Urothelium cell line (cell line): ENCODE measurements around the gene C4orf51.
A peak's percentile ranks its signal among the peaks of the same experiment; 100 is the strongest.
"Not testable (repeated sequence)": the region's sequence is repeated elsewhere in the genome, so short reads cannot be mapped to it uniquely, and the experiment has no call there.

Source experiments
- DNase-seq: peaks from one replicate; pipeline ENCODE4 v3.0.0; 2011; ENCODE audit warnings: low spot score, mixed read lengths
- FAIRE-seq: peaks from 2 replicates; lab custom pipeline; 2011; peaks lifted over from hg19 to GRCh38; lab: Jason Lieb, UNC

C4orf51 gene

DNA sequence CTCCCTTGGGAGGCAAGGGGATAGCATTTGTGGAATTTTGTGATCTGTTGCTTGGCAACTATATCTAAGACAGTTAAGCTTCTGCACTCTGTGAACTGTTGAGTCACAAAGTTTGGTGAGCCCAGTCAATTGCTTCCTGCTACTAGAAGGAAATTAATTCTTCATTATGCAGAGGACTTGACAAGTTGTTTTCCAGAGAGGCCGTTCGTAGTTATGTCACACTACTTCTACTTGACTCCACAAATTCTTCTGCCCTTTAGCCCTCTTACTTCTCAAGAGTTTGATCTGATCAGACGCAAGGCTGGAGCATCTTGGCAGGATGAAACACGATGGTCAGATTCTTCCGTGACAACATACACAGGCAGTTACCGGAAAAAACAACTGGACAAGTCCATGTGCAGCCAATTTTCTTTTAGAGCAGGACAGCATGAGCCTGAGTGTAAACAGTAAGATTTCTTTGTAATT, at the start of gene C4orf51:
TSS of gene C4orf51 (plus strand) at position 156 of the 465 bp plus-strand sequence. CDS start at position 214, 58 bp downstream.
- DNase-seq: peak; percentile 7
- no peak for FAIRE-seq

DNA sequence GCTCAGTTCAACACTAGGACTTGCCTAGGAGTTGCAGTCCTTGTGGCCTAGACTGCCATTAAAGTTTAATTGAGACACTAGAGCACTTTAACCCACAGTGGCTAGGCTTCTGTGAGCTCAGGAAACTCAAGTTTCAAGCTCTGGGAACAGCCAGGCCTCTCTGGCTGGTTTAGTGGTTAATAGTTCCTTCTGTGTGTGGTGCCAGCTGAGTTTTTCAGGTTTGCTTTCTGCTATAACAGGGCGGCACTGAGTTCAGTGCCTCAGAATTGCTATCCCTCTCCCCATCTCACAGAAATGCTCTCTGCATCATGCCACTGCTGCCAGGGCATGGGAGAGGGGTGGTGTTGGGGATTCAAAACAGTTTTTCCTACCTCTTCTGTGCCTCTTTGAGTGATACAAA, 44.8 kb upstream of the C4orf51 start:
- FAIRE-seq (no peak), DNase-seq (no peak)

DNA sequence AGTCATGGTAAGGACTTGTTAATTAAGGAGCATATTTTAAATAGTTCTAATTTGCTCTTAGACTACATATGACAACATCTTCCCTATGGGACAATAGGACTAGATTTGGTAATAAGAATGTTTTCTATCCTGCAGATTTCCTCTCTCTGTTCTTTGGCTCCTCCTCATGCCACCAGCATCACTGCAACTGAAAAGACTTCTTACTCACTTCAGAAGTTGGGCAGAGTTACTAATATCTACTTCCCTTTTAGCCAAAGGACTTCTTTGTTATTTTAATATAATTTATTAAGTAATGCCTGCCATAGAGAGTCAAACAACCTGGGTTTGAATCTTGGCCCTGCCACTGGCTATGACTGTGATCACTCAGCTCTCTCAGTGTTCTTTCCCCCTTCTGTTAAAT, 44.3 kb upstream of the C4orf51 start:
- FAIRE-seq (no peak), DNase-seq (no peak)

DNA sequence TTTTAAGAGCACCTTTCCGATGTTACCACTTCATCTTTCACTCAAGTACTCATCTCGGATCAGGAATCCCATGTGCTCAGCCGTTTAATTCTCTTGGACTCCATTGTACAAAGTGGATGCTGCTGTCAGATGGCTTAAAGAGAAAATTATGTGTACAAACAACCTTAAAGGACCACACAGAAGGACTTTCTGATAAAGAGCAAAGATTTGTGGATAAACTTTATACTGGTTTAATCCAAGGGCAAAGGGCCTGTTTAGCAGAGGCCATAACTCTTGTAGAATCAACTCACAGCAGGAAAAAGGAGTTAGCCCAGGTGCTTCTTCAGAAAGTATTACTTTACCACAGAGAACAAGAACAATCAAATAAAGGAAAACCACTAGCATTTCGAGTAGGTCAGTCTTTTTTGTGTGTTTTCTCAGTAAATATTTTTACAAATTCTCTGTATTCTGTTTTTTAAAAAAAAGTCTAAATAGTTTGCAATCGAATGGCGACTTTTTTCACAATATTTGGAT, 40.7 kb upstream of the C4orf51 start:
- DNase-seq (no peak), FAIRE-seq (no peak)

DNA sequence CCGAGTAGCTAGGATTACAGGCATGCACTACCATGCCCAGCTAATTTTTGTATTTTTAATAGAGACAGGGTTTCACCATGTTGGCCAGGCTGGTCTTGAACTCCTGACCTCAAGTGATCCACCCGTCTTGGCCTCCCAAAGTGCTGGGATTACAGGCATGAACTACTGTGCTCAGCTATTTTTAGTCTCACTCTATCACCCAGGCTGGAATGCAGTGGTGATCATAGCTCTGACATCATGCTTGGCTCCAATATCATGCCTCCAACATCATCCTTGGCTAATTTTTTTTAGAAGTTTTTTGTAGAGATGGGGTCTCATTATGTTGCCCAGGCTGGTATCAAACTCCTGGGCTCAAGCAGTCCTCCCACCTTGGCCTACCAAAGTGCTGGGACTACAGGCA, 39.7 kb upstream of the C4orf51 start:
- DNase-seq, FAIRE-seq: not testable (repeated sequence)

DNA sequence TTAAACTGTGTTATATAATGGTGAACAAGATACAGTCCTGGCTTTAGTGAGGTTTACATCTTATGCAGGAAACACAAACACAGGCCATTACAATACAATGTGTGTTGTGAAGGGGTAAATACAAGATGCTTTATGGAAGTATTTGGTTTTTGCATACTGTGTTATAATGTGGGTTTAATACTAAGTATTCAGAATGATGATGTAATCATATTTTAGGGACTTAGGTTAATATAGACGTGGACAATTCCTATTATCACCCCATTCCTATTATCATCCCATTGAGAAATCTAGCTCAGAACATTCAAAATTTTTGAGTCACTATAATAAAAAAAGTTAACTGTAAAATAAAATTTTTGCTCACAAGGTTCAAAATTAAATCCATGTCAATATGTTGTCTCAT, 36.7 kb upstream of the C4orf51 start:
- FAIRE-seq (no peak), DNase-seq (no peak)

DNA sequence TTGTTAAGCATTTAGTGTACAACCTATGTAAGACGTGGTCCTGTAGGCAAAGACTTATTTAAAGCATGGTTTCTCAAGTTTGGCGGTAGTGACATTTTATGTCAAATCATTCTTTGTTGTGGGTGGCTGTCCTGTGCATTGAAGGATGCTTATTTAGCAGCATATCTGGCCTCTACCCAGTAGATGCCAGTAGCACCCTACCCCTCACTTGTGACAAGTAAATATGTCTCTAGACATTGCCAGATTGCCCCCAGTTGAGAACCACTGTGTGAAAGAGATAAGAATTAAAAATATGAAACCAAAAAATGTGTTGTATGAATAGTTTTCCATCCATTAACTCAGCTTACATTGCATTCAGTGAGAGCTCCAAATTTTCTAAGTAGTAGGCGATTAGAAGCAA, 35.2 kb upstream of the C4orf51 start:
- DNase-seq (no peak), FAIRE-seq (no peak)

DNA sequence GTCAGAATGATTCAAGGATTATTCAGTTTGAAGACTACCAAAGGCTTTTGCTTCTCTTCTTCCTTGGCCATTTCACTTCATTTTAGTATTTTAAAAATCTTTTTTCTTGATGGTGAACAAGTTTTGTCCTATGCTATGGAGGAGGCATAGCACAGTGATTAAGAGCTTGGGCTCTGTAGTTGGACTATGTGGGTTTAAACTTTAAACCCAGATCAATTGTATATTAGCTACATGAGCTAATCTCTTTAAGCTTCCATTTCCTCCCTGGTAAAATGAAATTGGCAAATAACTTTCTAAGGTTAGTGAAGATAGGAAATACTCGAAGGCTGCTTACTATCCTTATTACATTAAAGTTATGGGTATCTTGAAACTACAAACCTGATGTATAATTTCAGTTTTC, 23.8 kb upstream of the C4orf51 start:
- FAIRE-seq (no peak), DNase-seq (no peak)

DNA sequence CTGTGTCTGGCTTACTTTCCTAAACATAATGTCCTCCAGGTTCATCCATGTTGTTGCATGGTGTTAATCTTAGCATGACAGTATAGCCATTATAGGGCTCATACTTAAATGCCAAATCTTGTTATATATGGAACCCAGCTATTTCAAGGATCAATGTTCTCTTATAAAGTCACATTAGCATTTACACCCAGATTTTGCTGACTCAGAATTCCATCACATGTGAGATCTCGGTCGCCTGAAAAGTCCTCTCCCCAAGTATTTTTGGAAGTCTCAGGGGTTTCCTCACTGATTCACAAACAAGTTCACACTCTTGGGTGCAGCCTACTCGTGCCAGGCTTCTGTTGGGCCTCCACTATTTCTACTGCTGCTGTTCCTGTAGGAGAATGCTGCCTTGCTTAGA, 19.9 kb upstream of the C4orf51 start:
- DNase-seq: no peak
- no peak for FAIRE-seq

DNA sequence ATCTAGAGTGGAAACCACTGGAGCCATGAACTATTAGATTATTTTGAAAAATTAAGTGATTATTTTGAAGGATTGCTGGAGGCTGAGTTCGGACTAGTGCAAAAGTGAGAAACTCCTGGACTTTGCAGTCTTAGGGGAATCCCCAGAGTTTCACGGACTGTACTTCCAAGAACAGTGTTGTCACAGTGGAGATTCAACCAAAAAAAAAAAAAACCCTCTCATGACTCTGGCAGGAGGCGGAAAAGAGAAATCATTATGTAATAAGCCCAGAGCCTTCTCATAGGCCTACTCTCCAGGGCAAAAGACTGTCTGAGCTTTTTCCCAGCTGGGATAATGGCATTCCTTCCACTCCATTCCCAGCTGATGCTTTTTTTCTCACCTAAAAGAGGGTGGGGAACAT, 16.8 kb upstream of the C4orf51 start:
- FAIRE-seq: no peak
- no peak for DNase-seq

DNA sequence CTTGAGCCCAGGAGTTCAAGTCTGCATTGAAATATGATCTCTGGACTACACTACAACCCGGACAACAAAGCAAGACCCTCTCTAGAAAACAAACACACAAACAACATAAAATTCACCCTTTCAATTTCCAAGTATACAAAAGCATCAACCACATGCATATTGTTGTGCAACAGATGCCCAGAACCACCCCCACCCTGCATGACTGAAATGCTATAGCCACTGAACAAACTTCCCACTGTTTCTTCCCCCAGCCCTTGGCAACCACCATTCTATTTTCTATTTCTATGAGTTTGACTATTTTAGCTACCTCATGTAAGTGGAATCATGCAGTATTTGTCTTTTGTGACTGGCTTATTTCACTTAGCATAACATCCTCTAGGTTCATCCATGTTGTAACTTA, 14.2 kb upstream of the C4orf51 start:
- no peak for FAIRE-seq

DNA sequence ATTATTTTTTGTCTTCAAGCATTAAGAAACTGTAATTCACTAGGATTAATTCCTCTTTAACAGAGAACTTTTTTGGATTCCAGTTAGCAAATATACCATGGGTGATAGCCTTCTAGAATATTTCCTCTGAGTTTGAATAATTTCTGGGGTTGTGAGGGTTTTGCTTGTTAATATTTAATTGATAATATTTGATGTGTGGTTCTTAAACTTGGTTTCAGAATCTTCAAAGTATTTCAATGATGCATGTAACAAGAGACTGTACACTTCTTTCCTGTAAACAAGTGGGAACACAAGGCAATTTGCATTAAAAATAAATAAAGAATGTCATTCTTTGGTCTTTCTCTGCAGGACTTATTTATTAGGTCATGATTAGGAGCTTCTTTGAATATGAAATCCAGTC, 9.5 kb upstream of the C4orf51 start:
- FAIRE-seq (no peak), DNase-seq (no peak)

More for the DNA sequence above, 14.2 kb upstream of the C4orf51 start:
- DNase-seq: no peak

DNA sequence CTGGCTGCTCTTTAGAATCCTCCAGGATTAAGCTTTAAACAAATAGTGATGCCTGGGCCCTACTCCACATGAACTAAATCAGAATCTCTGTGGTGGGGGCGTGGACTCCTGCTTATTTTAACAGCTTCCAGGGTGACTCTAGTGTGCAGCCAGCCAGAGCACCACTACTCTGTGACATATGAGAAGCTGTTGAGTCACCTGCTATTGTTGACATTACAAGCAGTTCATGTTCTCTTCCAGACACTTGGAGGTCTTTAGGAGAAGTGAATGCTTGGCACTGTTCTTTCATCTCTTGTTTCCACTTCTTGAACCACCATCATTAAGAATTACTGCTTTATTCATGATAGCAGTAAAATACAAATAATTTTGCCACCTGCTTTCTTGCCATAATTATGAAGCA, 426 bp upstream of the C4orf51 start:
- peak; percentile 51 for DNase-seq

DNA sequence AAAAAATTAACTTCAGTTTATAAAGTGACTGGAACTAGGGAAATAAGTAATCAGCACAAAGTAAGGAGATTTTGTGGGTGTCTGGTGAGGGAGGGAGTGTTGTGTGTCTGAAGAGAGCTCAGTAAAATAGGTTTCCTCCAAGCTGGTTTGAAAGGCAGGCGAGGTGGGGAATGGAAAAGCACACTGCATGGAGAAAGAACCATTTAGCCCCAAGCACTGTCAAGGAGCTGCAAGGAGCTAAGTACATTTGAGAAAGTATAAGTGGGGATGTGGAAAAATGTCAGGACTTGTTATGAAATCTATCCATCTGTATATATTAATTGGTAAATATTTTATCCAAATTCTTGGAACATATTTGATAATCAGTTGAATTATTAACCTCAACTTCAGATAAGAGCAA, 956 bp downstream of the C4orf51 start:
- FAIRE-seq: no peak
- no peak for DNase-seq

More for the DNA sequence above, 426 bp upstream of the C4orf51 start:
- FAIRE-seq: no peak

DNA sequence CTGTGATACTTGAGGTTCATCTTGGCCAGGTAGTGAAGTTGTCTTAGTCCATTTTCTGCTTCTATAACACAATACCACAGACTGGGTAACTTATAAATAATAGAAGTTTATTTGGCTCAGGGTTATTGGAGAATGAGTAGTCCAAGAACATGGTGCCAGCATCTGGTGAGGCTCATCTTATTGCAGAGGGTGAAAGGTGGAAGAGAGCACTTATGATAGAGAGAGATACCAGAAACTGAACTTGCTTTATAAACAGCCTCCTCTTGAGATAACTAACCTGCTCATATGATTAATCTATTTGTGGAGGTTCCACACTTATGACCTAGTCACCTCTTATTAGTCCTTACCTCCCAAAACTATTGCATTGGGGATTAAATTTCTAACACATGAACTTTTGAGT, 1.6 kb downstream of the C4orf51 start:
- DNase-seq: no peak
- no peak for FAIRE-seq

DNA sequence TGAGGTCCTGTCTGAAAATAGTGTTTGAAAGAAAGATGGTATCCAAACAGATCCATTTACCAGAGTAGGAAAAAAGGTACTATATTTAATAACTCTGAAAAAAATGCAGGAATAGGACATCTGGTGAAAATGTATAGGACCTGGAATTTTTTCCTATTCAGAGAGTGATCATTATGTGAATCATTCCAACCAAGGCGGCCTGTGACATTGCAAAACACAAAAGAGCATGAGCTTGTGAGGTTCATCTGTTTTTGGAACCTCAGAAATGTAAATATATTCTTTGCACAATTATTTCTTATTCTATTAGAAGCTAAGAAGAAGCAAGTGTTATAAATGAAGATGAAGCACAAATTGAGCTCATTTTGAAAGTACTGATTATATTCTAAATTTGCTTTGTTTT, 2.0 kb downstream of the C4orf51 start:
- FAIRE-seq (no peak), DNase-seq (no peak)

DNA sequence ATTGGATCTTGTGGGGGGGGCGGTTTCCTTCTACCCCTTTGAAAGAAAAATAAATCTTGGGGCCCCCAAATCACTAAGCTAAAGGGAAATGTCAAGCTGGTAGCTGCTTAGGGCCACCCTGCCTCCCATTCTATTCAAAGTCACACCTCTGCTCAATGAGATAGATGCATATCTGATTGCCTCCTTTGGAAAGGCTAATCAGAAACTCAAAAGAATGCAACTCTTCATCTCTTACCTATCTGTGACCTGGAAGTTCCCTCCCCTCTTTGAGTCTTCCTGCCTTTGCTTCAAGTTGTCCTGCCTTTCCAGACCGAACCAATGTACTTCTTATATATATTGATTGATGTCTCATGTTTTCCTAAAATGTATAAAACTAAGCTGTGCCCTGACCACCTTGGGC, 7.0 kb downstream of the C4orf51 start:
- FAIRE-seq (no peak), DNase-seq (no peak)

DNA sequence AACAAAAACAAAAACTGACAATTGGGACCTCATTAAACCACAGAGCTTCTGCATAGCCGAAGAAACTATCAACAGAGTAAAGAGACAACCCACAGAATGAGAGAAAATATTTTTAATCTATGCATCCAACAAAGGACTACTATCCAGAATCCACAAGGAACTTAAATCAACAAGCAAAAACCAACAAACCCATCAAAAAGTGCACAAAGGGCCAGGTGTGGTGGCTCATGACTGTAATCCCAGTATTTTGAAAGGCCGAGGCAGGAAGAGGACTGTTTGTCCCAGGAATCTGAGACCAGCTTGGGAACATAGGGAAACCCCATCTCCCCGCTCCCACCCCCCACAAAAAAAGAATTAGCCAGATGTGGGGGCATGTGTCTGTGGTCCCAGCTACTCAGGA, 10.7 kb downstream of the C4orf51 start:
- no peak for DNase-seq
- FAIRE-seq: no peak

DNA sequence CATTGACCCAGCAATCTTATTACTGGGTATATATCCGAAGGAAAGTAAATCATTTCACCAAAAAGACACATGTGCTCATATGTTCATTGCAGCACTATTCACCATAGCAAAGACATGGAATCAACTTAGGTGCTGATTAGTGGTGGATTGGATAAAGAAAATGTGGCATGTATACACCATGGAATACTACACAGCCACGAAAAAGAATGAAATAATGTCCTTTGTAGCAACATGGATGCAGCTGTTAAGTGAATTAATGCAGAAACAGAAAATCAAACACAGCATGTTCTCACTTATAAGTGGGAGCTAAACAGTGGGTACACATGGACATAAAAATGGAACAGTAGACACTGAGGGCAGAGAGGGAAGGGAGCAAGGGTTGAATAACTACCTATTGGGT, 11.5 kb downstream of the C4orf51 start:
- not testable (repeated sequence) for DNase-seq, FAIRE-seq

DNA sequence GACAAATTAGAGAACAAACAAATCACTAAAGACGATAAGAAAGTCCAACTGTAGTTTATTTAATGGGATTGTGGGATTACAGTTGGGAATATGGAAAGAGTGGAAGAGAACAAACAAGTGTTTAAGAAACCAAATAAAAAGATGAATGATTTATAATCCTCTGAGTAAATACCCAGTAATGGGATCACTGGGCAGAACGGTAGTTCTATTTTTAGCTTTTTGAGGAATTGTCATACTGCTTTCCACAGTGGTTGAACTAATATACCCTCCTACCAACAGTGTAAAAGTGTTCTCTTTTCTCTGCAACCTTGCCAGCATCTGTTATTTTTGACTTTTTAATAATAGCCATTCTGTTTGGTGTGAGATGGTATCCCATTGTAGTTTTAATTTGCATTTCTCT, 15.0 kb downstream of the C4orf51 start:
- no peak for DNase-seq
- FAIRE-seq: no peak

DNA sequence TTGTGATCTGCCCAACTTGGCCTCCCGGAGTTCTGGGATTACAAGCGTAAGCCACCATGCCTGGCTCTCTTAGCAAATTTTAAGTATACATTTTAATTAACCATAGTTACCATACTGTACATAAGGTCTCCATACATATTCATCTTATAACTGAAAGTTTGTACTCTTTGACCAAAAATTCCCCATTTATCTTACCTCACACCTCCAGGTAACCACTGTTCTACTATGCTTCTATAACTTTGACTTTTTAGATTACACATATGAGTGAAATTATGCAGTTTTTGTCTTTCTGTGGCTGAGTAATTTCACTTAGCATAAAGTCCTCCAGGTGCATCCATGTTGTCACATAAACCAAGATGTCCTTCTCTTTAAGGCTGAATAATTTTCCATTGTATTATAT, 17.4 kb downstream of the C4orf51 start:
- DNase-seq (no peak), FAIRE-seq (no peak)

DNA sequence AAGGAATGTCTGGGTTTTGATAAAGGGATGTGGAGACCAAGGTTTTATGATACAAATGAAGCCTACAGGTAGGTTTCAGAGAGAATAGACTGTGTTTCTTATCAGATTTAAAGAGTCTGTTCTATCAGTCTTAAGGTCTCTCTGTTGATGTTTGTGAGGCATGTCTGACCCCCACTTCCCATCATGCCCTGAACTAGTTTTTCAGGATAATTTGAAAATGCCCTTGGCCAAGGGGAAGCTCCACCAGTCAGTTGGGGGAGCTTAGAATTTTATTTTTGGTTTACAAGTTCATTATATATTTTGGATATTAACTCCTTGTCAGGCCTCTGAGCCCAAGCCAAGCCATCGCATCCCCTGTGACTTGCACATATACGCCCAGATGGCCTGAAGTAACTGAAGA, 18.6 kb downstream of the C4orf51 start:
- FAIRE-seq: no peak
- no peak for DNase-seq

DNA sequence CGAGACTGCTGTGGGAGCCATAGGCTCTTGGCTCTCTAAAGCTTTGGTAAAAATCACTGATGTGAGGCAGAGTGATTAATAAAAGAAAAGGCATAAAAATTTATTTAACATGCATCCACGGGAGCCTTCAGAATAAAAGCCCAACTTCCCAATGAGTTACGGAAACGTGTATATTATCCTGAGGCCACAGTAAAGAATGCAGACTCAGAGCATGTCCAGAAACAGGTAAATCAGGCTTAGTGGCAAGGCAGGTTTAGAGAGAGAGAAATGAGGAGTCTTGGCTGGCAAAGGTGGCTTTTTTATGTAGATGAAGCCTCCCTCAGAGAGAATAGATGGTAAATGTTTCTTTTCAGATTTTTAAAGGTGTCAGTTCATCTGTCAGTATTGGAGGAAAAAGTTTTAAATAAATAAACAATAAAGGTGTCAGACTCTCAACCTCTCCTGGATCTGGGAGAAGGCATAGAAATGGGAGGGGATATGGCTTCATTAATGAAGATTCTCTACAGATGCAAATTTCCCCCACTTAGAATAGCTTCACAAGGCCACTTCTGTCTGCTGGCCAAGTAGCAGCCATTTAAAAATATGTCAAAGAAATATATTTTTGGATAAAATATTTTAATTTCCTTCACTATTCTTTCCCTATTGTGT, 24.0 kb downstream of the C4orf51 start:
- FAIRE-seq (no peak), DNase-seq (no peak)
